Ishikawa (cell line): Measurements from ENCODE around the gene FBXO17.

Experiments
- CEBPB ChIP-seq: IDR thresholded peaks from 2 replicates; pipeline ENCODE4 v1.6.1; 2012
- CREB1 ChIP-seq: IDR thresholded peaks from 2 replicates; pipeline ENCODE4 v1.6.1; 2012; ENCODE audit warnings: low read depth
- EGR1 ChIP-seq: IDR thresholded peaks from 2 replicates; pipeline ENCODE4 v1.6.1; 2012
- EP300 ChIP-seq: IDR thresholded peaks from 2 replicates; pipeline ENCODE4 v1.6.1; 2012; ENCODE audit warnings: borderline replicate concordance
- FOXM1 ChIP-seq: IDR thresholded peaks from 2 replicates; pipeline ENCODE4 v1.6.1; 2012; ENCODE audit warnings: low read depth, borderline replicate concordance
- RAD21 ChIP-seq: IDR thresholded peaks from 2 replicates; pipeline ENCODE4 v1.6.1; 2012; ENCODE audit warnings: low read depth
- TAF1 ChIP-seq: IDR thresholded peaks from 2 replicates; pipeline ENCODE4 v1.6.1; 2012; ENCODE audit warnings: low read depth, mild to moderate bottlenecking
- YY1 ChIP-seq: IDR thresholded peaks from 2 replicates; pipeline ENCODE4 v1.6.1; 2012; ENCODE audit warnings: low read depth
- ZBTB7A ChIP-seq: IDR thresholded peaks from 2 replicates; pipeline ENCODE4 v1.6.1; 2012; ENCODE audit warnings: low read depth
- TF ChIP-seq, protein P1 (sequence below): IDR thresholded peaks from 2 replicates; pipeline ENCODE4 v1.6.1; 2012; ENCODE audit warnings: low read depth, mild to moderate bottlenecking
- TF ChIP-seq, protein P2 (sequence below): IDR thresholded peaks from 2 replicates; pipeline ENCODE4 v1.6.1; 2012
- TF ChIP-seq, protein P3 (sequence below): IDR thresholded peaks from 2 replicates; pipeline ENCODE4 v1.6.1; 2012

DNA sequence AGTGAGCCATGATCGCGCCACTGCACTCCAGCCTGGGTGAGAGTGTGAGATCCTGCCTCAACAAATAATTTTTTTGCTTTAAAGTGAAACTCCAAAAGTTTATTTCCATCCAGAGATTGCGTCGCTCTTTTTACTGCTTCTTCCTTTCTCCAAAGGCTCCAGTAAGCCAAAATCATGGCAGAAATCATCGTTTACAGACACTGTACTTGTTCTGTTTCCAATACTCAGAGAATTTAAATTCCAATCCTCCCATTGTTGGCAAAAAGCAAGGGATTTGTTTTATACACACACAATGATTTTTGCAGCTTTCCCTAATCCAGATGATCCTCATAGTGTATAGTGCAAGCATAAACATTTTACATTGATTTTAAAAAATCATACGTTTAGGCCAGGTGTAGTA lies 41.5 kb upstream of the FBXO17 start:
- TF ChIP-seq EP300 (no peak), CEBPB (no peak), EGR1 (no peak), YY1 (no peak), ZBTB7A (no peak), CREB1 (no peak), TAF1 (no peak), RAD21 (no peak), FOXM1 (no peak)
- TF ChIP-seq, protein P1, sequence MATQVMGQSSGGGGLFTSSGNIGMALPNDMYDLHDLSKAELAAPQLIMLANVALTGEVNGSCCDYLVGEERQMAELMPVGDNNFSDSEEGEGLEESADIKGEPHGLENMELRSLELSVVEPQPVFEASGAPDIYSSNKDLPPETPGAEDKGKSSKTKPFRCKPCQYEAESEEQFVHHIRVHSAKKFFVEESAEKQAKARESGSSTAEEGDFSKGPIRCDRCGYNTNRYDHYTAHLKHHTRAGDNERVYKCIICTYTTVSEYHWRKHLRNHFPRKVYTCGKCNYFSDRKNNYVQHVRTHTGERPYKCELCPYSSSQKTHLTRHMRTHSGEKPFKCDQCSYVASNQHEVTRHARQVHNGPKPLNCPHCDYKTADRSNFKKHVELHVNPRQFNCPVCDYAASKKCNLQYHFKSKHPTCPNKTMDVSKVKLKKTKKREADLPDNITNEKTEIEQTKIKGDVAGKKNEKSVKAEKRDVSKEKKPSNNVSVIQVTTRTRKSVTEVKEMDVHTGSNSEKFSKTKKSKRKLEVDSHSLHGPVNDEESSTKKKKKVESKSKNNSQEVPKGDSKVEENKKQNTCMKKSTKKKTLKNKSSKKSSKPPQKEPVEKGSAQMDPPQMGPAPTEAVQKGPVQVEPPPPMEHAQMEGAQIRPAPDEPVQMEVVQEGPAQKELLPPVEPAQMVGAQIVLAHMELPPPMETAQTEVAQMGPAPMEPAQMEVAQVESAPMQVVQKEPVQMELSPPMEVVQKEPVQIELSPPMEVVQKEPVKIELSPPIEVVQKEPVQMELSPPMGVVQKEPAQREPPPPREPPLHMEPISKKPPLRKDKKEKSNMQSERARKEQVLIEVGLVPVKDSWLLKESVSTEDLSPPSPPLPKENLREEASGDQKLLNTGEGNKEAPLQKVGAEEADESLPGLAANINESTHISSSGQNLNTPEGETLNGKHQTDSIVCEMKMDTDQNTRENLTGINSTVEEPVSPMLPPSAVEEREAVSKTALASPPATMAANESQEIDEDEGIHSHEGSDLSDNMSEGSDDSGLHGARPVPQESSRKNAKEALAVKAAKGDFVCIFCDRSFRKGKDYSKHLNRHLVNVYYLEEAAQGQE: no peak
- TF ChIP-seq, protein P2, sequence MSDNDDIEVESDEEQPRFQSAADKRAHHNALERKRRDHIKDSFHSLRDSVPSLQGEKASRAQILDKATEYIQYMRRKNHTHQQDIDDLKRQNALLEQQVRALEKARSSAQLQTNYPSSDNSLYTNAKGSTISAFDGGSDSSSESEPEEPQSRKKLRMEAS: no peak
- TF ChIP-seq, protein P3, sequence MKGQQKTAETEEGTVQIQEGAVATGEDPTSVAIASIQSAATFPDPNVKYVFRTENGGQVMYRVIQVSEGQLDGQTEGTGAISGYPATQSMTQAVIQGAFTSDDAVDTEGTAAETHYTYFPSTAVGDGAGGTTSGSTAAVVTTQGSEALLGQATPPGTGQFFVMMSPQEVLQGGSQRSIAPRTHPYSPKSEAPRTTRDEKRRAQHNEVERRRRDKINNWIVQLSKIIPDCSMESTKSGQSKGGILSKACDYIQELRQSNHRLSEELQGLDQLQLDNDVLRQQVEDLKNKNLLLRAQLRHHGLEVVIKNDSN: no peak
